Measurements from ENCODE around the gene TARS2. TPM values are rescaled to one million over a fixed set of nuclear protein-coding genes. Genes with fewer than 3 reads are reported as not detected.

Gene TARS2
- total and polyA plus RNA-seq, 2 of the 13 experiments (the other 11 are each of a cell fraction or from before 2014, with no cell fraction given) = 21.3 to 22.8 TPM

GRCh38 chr1:150548324-150548631 is 61.1 kb downstream of the TARS2 start:
- H2AFZ ChIP-seq (ENCODE audit: low read length) = no peak overlapping the region
- H3K79me2 ChIP-seq (ENCODE audit: insufficient read depth, low read length) = no peaks in the 10 kb centered on the region
- intact Hi-C loops (cut with micrococcal nuclease; ENCODE audit: unreplicated experiment) = no loop called here

More at GRCh38 chr1:150548324-150548631, 61.1 kb downstream of the TARS2 start:
- FAIRE-seq (no peak), ATAC-seq (no peak), DNase-seq (ENCODE audit: low spot score) (no peak)
- H3K9ac ChIP-seq (ENCODE audit: insufficient read depth, low read depth, low read length) = peak overlapping the region; percentile 76
- no TSS peak for BruUV-seq (replicated peaks)
- H3K4me3 ChIP-seq (replicated peaks in 1 of 3; ENCODE audit: insufficient read depth in 1 of 3, low read depth in 2 of 3, low read length in 3 of 3) = peak overlapping the region; percentile 62 to 83 (median 63)
- H3K9me3 ChIP-seq (ENCODE audit: low read length) = no peaks in the 10 kb centered on the region
- CTCF ChIA-PET (ENCODE audit: low intra/inter-chr PET ratio, low total read pairs) = no interaction called here
- H3K4me2 ChIP-seq (ENCODE audit: low read depth, low read length) = peak overlapping the region; percentile 100
- H3K27me3 ChIP-seq (ENCODE audit: control insufficient read depth in 1 of 2, insufficient read depth in 2 of 2, low read length in 2 of 2) = no peaks in the 10 kb centered on the region; a peak in 1 of 5 replicates
- H4K20me1 ChIP-seq (ENCODE audit: insufficient read depth, low read length) = no peaks in the 10 kb centered on the region
- H3K36me3 ChIP-seq (replicated peaks in 1 of 2; ENCODE audit: control insufficient read depth in 1 of 2, insufficient read depth in 2 of 2, low read length in 2 of 2) = no peaks in the 10 kb centered on the region
- peaks cover 62% of the 10 kb centered on the region for H3K4me1 ChIP-seq (ENCODE audit: insufficient read depth, low read length)
- POLR2A ChIA-PET = interaction anchor here (1.2 to 6.9 kb wide), 6 partner anchors 14 to 149 kb away, joined by 3 to 88 read pairs (median 6); partner anchors contain the start of genes FALEC, GOLPH3L and MCL1
- in situ Hi-C loops (cut with HindIII; ENCODE audit: extremely low pct_ligation_motif_present, low pct_unique_long_range_greater_than_20kb) = no loop called here
- no peak for TF ChIP-seq ZNF24 (IDR thresholded peaks at IDR 0.05)
- TF ChIP-seq, protein P1, sequence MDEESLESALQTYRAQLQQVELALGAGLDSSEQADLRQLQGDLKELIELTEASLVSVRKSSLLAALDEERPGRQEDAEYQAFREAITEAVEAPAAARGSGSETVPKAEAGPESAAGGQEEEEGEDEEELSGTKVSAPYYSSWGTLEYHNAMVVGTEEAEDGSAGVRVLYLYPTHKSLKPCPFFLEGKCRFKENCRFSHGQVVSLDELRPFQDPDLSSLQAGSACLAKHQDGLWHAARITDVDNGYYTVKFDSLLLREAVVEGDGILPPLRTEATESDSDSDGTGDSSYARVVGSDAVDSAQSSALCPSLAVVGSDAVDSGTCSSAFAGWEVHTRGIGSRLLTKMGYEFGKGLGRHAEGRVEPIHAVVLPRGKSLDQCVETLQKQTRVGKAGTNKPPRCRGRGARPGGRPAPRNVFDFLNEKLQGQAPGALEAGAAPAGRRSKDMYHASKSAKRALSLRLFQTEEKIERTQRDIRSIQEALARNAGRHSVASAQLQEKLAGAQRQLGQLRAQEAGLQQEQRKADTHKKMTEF (CRISPR knock-in tag; IDR thresholded peaks at IDR 0.05) = no peak
- TF ChIP-seq NR0B2 (CRISPR knock-in tag; IDR thresholded peaks at IDR 0.05) = no peak
- TF ChIP-seq ZMYM3 (CRISPR knock-in tag; IDR thresholded peaks at IDR 0.05) = peak; percentile 36; the same call in 1 of the 2 replicates
- TF ChIP-seq ZNF709 (CRISPR knock-in tag; IDR thresholded peaks at IDR 0.05) = no peak
- TF ChIP-seq BRCA1 (CRISPR knock-in tag; IDR thresholded peaks at IDR 0.05) = no peak
- TF ChIP-seq KAT8 (CRISPR knock-in tag; IDR thresholded peaks at IDR 0.05) = no peak
- TF ChIP-seq DBP (CRISPR knock-in tag; IDR thresholded peaks at IDR 0.05; ENCODE audit: not compliant biosample characterization) = peak; percentile 0
- 0 out of 2 replicates have a peak, but pooled peaks have one; percentile 13 for TF ChIP-seq NCOA1 (CRISPR knock-in tag; IDR thresholded peaks at IDR 0.05)
- TF ChIP-seq ZNF326 (CRISPR knock-in tag; IDR thresholded peaks at IDR 0.05; ENCODE audit: borderline replicate concordance) = no peak
- peak; percentile 91; the same call in 1 of the 2 replicates for TF ChIP-seq ZNF629 (CRISPR knock-in tag; conservative IDR thresholded peaks at IDR 0.05)
- no peak for TF ChIP-seq ZNF264 (CRISPR knock-in tag; IDR thresholded peaks at IDR 0.05)
- no peak for TF ChIP-seq DMTF1 (CRISPR knock-in tag; IDR thresholded peaks at IDR 0.05)
- no peak for TF ChIP-seq ZNF777 (CRISPR knock-in tag; IDR thresholded peaks at IDR 0.05)
- no peak for TF ChIP-seq CBX1 (IDR thresholded peaks at IDR 0.05; ENCODE audit: low read depth)
- TF ChIP-seq PITX1 (CRISPR knock-in tag; IDR thresholded peaks at IDR 0.05) = no peak
- TF ChIP-seq TBP (CRISPR knock-in tag; IDR thresholded peaks at IDR 0.05) = no peak
- TF ChIP-seq FOXA1 (IDR thresholded peaks at IDR 0.05) = no peak
- no peak for TF ChIP-seq FOXA1 (CRISPR knock-in tag; IDR thresholded peaks at IDR 0.05)
- TF ChIP-seq ZEB1 (IDR thresholded peaks at IDR 0.05; ENCODE audit: insufficient replicate concordance, low read depth) = no peak
- no peak for TF ChIP-seq FOXO1 (CRISPR knock-in tag; IDR thresholded peaks at IDR 0.05)
- WGBS (ENCODE audit: low lambda C conversion rate) = 26% methylated on average over 4 of the region's 4 CpGs
- H3K27ac ChIP-seq (ENCODE audit: extremely low read length, insufficient read depth, low read length) = peak overlapping the region; percentile 57
